HG03280 (cell line): ENCODE measurements around the gene PRDM15.
A peak's percentile ranks its signal among the peaks of the same experiment; 100 is the strongest.

Experiments used
- ATAC-seq: cut with Tn5 transposase; IDR thresholded peaks from one replicate; pipeline ENCODE4 v1.9.1; 2021; ENCODE audit warnings: mild to moderate bottlenecking, moderate library complexity; ENCODE audit not compliant: unreplicated experiment

Gene PRDM15

DNA sequence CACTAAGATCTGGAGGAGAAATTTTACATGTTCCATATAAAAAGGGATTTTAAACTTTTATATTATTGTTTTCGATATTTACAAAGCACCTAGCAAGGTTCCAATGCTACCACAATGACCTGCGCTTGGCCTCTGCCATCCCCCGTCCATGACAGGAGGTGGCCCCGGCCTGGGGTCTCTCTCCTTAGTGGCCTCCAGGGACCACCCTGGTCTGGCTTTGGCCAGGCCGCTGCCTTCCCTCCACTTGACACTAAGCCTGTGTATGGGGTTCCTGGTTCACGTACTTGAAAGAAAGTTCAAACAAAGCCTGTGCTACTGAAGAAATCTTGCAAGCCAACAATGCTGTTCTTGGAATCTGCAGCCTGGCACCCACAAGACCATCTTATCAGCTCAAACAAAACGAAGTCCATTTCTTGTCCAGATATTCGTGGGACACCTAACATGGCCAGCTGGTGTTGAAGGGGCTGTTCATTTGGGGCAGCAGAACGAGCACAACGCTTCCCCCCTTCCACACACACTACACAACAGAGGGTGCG, 12.8 kb downstream of the PRDM15 start:
- ATAC-seq: no peak

DNA sequence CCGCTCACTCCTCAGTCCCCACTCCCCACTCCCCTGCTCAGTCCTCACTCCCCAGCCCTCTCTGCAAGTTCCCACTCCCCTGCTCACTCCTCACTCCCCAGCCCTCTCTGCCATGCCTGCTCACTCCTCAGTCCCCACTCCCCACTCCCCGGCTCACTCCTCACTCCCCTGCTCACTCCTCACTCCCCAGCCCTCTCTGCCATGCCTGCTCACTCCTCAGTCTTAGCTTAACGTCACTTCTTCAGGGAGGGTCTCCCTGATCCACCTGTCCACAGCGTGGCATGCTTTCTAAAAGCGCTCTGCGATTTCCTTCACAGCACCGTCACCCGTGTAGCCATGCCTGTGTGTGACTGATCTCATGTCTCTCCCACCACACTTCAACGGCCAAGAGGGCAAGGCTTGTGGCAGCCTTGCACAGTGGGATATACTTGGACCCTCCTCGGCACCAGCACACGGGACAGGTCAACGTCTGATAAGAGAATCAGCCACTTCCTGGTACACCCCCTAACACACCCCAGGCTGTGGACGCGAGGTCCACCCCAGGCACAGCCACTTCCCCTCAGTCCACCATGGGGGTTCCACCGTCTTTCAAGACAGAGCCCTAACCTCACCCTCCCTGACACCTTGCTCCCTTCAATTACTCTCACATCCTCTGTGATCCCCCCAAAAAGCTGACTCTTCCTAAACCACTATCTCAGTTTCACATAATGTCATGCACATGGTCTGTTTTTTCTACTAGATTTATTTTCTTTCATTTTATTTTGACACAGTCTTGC, 14.0 kb downstream of the PRDM15 start:
- peak; percentile 34 for ATAC-seq

- no peak for ATAC-seq
These were observed 14.7 kb downstream of the PRDM15 start for GRCh38 chr21:41864311-41865001.

- no peak for ATAC-seq
These were observed 15.8 kb downstream of the PRDM15 start for GRCh38 chr21:41863439-41863740.

GRCh38 chr21:41861987-41862386, 17.2 kb downstream of the PRDM15 start:
- ATAC-seq: no peak

DNA sequence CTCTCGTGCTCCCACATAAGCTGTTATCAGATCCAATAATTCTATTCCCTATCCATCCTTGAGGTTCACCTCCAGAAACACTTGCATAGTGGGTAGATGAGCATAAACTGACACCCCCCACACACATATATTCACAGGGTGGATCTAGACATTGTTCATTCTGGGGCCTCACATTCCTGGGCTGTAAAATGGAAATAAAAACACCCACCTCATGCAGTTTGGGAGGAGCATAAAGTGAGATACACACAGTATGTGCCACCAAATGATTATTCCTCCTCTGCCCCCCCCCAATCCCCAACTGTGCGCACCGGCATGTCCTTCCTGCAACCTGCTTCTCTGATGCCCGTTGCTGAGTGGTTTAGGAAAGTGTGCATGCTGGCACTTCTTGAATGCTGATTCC, 17.9 kb downstream of the PRDM15 start:
- no peak for ATAC-seq

- ATAC-seq: no peak
These were observed 19.7 kb downstream of the PRDM15 start for GRCh38 chr21:41859297-41859980.

DNA sequence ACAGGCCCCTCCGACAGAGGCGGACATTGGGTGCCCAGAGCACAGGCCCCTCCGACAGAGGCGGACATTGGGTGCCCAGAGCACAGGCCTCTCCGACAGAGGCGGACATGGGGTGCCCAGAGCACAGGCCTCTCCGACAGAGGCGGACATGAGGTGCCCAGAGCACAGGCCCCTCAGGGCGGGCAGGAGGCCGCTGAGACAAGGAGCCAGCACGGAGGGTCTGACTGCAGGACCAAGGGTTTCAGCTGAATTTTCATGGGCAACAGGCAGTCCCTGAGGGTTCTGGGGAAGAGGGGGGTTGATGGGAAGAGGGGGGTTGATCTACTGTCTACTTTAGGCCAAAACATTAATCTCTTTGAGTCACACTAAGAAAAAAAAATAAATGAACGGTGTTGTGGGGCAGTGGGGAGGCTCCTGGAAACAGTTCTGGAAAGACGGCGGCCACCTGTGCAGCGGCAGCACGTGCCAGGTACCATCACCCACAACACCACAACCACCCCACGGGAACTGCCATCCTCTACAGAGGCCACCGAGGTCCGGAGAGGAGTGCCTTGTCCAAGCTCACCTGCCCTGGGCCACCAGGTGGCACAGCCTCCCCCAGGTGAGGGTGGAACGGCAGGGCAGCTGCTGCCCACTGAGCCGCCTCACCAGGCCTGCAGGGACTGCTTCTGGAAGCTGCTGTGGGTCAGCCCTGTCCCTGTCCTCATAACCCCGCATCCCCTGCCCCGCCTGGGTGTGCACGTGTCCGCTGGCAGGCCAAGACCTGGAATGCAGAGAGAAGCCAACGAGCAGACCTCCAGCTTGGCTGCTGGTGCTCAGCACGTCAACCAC, 20.5 kb downstream of the PRDM15 start:
- no peak for ATAC-seq

DNA sequence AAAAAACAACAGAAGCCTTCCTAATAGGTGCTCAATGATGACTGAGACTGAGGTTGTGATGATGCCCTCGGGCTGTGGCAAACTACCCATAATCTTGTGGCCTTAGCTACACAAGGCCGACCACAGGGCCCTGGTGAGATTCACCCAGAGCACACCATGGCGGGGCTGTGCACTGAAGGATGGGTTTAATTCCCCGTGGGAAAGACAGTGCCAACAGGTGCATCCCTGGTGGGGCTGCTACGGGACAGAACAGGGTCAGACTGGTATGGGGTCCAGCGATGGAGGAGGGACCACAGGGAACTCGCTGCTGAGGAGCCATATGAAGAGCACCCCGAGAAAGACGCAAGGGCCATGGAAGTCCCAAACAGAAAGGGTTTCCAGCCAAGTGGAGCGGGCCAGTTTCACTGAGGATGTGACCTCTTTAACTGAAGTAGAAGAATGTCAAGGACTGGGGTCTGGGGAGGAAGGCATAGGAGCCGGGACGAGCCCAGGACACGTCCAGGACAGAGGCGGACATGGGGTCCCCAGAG, 21.3 kb downstream of the PRDM15 start:
- ATAC-seq: no peak

GRCh38 chr21:41856572-41856971, 22.6 kb downstream of the PRDM15 start:
- ATAC-seq: no peak

GRCh38 chr21:41854426-41854995, 24.6 kb downstream of the PRDM15 start:
- ATAC-seq: no peak

GRCh38 chr21:41852929-41853320, 26.2 kb downstream of the PRDM15 start:
- no peak for ATAC-seq

GRCh38 chr21:41852151-41852928, 26.8 kb downstream of the PRDM15 start:
- ATAC-seq: no peak

GRCh38 chr21:41851090-41851790, 27.9 kb downstream of the PRDM15 start:
- ATAC-seq: no peak

DNA sequence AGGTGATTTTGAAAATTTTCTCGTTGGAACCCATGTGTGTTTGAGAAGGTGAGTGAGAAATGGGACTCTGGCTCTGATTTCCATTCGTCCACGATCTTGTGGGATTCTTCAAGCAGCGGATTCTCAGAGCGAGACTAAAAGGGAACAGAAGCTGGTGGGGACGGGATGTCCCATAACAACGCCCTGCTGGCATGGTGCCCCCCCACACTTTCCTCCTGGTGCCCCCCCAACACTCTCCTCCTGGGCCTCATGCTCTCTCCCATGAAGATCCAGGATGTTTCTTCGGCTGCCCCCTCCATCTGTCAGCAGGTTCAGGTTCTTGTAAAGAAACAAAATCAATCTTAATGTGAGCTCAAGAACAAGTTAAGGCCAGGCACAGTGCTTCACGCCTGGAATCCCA, 29.1 kb downstream of the PRDM15 start:
- no peak for ATAC-seq

- ATAC-seq: no peak
These were observed 30.1 kb downstream of the PRDM15 start for GRCh38 chr21:41848958-41849580.

DNA sequence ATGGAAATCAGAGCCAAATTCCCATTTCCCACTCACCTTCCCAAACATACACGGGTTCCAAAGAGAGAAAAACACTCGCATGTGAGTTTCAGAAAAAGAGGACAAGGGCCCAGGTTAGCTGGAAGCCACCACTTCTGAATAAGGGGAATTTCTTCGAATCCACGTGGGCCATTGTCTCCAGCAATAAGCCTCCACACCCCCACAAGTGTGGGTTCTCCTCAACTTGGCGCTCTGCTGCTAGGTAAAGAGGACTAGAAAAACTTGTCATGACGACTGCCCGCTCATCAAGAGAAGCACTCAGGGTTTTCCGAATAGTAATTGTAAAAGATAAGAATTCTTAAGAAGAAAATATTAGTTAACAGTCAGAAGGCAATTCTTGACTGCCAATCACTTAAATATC, 30.6 kb downstream of the PRDM15 start:
- ATAC-seq: no peak

GRCh38 chr21:41847066-41847804, 31.9 kb downstream of the PRDM15 start:
- ATAC-seq: no peak
